ENCODE data around the gene TMEM191C.
"Not testable (repeated sequence)": the region's sequence is repeated elsewhere in the genome, so short reads cannot be mapped to it uniquely, and the experiment has no call there.

Gene TMEM191C

GRCh38 chr22:21446128-21446826, 20.9 kb upstream of the TMEM191C start:
- DNase-seq (ENCODE audit: low read depth), result no peak

GRCh38 chr22:21446827-21447690, 20.1 kb upstream of the TMEM191C start:
- no peak for DNase-seq (ENCODE audit: low read depth)

- no peak for DNase-seq (ENCODE audit: low read depth)
Observed at GRCh38 chr22:21447694-21448402, 19.3 kb upstream of the TMEM191C start.

GRCh38 chr22:21448627-21449416, 18.4 kb upstream of the TMEM191C start:
- no peak for DNase-seq (ENCODE audit: low read depth)

- no peak for DNase-seq (ENCODE audit: low read depth)
Observed at GRCh38 chr22:21449531-21450319, 17.5 kb upstream of the TMEM191C start.

GRCh38 chr22:21450320-21450831, 16.8 kb upstream of the TMEM191C start:
- no peak for DNase-seq (ENCODE audit: low read depth)

- DNase-seq (ENCODE audit: low read depth), result no peak
Observed at GRCh38 chr22:21450858-21451353, 16.3 kb upstream of the TMEM191C start.

GRCh38 chr22:21451545-21452520, 15.4 kb upstream of the TMEM191C start:
- no peak for DNase-seq (ENCODE audit: low read depth)

- not testable (repeated sequence) for DNase-seq (ENCODE audit: low read depth)
Observed at GRCh38 chr22:21452666-21453065, 14.5 kb upstream of the TMEM191C start.

GRCh38 chr22:21454998-21455333, 12.2 kb upstream of the TMEM191C start:
- DNase-seq (ENCODE audit: low read depth), result not testable (repeated sequence)

GRCh38 chr22:21455334-21456089, 11.7 kb upstream of the TMEM191C start:
- no peak for DNase-seq (ENCODE audit: low read depth)

- DNase-seq (ENCODE audit: low read depth), result no peak
Observed at GRCh38 chr22:21457023-21457787, 10.0 kb upstream of the TMEM191C start.

- DNase-seq (ENCODE audit: low read depth), result not testable (repeated sequence)
Observed at GRCh38 chr22:21462672-21463071, 4.5 kb upstream of the TMEM191C start.

- DNase-seq (ENCODE audit: low read depth), result peak; percentile 86
Observed at GRCh38 chr22:21468194-21469096, 1.3 kb downstream of the TMEM191C start.

GRCh38 chr22:21469097-21469994, 2.2 kb downstream of the TMEM191C start:
- DNase-seq (ENCODE audit: low read depth), result not testable (repeated sequence)

- not testable (repeated sequence) for DNase-seq (ENCODE audit: low read depth)
Observed at GRCh38 chr22:21472984-21473383, 5.8 kb downstream of the TMEM191C start.

Measured in stimulated activated CD8-positive, alpha-beta memory T cell treated with anti-CD3 and anti-CD28 coated beads, Interleukin-12 subunit alpha, Interleukin-12 subunit beta, amount 100 ng/mL, for 1 hour (primary cell).